CD4-positive, alpha-beta T cell treated with Interleukin-1 beta for 1 hour (primary cell): Measurements from ENCODE around the gene JAKMIP1.

Source experiments
- DNase-seq, 2 donors: peaks; one replicate each; pipeline ENCODE4 v3.0.0-alpha.2; 2020 to 2022

Gene JAKMIP1

DNA sequence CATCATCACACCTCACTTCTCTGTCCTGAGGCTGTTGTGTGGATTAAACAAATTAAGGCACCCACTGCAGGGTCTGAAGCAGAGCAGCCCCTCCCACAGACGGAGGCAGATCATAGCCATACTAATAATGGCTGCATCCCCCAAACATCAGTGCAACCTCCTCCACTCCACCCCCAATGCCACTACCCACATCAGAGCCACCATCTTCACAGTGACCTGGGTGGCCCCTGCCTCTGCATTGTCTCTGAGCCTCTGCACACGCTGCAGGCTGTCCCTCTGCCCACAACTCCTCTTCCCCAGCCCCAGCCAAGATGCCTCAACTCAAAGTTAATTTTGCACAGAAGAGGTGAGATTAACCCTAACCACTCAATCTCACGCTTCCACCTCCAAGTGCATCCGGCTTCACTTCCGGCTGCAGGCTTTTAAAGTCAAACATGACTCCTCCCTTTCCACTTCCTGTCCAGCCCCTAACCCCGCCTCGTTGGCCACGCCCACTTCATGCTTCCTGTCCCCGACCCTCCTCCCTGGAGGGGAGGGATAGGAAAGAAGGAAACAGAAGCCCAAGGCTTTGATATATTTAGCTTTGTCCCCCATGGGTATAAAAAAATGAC is 22.7 kb downstream of the JAKMIP1 start:
- peak; percentile 43 to 73 for DNase-seq

DNA sequence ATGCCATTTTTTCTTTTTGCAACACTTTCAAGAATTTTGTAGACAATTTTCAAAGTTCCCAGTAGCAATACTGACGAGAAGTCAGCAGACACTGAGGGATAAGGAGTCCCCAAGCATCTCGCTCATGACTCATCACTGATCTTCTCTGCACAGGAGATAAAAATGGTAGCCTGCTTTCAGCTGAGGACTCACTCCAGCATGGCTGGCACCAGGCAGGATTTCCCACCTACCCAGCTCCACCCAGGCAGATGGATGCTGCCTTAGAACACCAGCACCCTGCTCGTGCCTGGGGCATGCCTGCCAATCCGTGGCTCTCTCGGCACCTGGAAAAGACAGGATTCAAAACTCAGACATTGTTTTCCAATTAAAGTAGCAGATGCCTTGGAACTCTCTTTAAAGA is 24.9 kb downstream of the JAKMIP1 start:
- no peak for DNase-seq

DNA sequence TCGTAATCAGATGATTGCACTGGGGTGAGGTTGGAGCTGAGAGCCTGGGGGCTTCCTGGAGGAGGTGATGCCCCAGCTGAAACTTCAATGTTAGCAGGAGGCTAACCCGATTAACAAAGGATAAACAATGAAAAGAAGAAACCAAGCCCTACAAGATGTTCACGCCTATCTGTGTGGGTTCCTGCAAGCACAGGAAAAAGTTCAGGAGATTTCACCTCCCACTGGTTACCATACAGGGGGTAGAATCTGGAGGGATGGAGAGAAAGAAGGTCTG is 27.5 kb downstream of the JAKMIP1 start:
- DNase-seq = no peak

DNA sequence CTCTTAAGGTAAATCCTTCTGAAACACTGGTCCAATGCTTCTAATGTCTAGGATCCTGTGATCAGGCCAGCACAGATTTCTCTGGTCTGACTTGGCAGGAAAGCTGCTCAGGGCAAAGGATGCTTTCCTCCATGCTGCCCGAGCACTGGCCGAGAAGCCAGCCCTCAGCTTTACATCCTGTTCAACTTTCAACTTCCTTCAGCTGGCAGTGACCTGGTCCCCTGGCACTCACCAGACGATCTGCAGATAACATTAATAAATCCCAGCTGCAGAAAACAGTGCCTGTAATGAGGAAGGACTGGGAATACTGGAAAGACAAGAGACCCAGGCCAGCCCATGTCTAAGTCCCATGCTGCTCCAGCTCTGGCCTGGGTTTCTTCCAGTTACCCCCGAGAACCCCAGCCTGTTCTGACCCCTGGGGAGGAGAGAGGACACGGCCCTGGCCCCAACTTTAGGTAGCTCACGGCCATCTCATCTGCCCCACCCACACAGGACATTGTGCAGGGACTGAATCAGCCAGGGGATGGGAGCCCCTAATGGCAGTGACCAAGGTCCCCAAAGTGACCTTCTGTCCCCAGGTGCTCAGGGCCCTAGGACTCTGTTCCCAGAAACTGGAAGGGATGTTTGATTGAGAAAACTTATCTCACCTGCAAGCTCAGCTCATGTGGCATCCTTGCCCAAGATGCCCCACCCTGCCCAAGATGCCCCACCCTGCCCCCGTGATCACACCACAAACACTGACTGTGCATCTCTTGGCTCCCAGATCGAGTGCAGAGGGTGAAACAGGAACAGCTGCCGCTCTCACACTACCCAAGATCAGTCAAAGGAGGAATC is 28.0 kb downstream of the JAKMIP1 start:
- DNase-seq = peak in 1 of 2 donors; percentile 46

DNA sequence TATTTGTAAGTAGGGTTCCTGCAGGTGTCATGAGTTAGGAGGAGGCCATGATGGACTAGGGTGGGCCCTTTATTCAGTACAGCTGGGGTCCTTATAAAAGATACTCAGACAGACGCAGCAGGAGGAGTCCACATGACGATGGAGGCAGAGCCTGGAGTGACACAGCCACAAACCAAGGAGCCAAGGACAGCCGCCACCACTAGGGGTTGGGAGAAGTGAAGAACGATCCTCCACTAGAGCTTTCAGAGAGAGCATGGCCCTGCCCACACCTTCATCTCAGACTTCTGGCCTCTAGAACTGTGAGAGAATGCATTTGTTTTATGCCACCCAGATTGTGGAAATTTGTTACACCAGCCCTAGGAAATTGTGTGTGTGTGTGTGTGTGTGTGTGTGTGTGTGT is 31.1 kb downstream of the JAKMIP1 start:
- no peak for DNase-seq

DNA sequence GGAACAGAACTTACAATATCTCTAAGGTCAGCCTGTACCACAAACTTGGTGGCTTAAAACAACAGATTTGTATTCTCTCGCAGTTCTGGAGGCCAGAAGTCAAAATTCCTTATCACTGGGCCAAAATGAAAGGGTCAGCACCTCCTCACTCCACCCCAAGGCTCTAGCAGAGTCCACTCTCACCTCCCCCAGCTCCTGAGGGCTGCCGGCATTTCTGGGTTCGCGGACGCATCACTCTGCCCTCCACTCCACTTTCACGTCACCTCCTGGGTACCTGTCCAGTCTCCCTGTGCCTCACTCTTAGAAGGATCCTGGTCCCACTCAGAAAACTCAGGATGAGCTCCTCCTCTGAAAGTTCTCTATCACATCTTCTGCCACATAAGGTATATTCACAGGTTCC is 34.6 kb downstream of the JAKMIP1 start:
- no peak for DNase-seq

DNA sequence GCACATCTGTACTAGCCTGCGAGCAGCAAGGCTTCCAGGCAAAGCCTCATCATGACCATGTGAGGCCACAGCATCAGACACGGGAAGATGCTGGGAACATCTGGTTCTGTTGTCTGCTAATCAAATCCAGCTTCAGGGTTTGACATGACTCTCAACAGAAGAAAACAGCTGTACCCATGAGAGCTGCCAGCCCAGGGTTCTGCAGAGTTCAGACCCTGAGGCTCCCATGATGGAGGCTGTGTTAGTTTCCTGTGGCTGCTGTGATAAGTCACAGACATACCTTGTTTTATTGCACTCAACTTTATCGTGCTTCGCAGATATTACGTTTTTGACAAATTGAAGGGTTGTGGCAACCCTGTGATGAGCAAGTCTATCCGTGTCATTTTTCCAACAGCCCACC is 37.5 kb downstream of the JAKMIP1 start:
- no peak for DNase-seq

DNA sequence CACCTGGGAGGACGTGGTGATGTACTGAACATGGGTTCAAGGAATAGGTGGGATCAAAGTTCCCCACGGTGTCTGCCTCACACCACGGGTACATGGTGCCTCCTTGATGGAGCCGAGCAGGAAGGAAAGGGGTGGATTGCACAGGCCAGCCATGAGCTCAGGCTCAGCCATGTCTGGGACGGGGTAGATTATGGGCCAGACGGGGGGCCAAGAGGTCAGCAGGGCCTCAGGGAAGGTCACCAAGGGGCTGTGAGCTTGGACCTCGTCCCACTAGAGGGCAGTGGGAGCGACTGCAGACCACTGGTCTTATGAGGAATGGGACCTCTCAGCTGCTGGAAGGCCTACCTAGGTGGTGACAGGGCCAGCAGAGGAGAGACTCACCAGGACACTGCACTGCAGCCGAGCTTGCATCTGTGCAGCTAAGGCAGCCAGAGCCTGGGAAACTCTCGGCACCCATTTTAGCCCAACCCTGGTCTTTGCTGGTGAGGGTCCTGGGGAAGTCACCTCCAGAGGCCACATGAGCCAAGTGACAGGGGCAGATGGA is 38.4 kb downstream of the JAKMIP1 start:
- DNase-seq = no peak

DNA sequence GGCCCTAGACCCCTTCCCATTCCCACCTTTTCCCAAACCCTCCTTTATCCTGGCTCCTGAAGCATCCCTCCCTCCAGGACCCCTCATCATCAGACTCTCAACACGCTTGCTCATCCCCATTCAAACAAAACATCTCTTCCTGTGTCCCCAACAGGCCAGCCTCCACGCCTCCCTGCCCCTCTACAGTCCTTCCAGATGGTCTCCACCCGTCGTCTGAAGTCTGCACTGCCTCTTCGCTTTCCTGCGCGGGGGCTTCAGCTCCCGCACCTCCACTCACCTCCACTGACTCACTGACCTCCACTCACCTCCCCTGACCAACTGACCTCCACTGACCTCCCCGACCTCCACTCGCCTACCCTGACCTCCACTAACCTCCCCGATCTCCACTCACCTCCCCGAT is 39.8 kb downstream of the JAKMIP1 start:
- DNase-seq = no peak

DNA sequence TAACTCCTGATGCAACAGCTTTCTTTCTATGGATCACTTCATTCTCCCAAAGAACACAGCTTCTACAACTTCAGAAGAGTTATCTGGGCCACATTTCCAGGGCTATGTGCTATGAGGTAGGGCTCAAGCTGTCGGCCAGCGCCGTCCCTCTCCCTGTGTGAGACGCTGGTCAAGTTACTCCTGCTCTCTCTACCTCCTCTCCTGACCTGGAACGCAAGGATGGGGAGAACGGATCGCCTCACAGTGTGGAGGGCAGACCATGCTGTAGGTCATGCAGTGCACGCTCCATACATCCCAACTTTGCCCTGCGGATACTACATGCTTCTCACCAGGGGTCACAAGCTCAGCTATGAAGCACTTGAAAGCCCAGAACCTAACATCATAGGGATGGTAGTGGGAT is 42.4 kb downstream of the JAKMIP1 start:
- DNase-seq = no peak

DNA sequence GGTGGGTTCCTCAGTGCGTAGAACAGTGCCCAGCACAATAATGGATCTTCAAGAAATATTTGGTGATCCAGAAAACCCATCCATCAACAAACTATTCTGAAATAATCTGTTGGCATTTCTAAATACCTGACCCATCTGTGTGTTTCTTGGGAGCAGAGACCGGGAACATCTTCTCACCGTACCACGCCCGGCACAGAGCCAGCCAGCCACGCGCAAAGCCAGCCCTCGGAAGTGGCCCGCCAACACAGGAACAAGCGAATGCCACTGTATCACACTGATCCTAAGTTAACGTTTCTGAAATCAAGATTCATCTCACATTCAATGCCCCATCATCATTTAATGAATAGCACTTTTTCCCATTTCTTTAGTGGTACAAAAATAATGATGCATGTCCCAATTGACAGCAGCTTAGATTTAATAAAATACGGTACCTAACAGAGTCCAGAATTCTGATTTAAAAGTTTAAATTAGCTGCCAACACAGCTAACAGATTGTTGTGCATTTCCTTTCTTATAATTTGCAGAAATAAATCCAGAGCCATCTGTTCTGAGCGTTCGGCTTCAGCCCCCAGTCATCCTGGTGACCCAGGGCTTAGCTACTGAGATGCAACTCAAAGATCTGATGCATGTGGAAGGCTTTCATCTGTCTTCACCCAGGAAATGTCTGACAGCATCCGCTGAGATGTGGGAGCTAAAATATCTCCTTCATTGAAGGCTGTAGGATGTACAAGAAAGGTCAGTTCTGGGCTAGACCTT is 44.2 kb downstream of the JAKMIP1 start:
- no peak for DNase-seq

DNA sequence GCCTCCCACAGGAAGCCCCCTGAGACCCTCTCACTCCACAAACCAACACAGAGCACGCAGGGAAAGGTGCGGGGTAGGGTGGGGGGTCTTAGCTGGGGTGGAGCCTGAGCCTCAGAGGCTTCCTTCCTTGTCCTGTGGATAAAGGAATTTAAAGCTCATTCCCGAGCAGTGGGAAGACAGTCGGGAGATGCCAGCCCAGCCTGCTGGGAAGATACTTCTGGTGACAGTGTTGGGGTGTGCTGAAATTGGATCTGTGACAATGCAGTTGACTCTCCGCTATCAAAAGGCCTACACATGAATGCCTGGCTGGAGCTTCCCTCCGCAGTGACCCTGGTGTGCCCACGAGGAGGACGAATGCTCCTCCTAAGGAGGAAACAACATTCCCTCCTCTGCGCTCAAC is 45.5 kb downstream of the JAKMIP1 start:
- DNase-seq = no peak

DNA sequence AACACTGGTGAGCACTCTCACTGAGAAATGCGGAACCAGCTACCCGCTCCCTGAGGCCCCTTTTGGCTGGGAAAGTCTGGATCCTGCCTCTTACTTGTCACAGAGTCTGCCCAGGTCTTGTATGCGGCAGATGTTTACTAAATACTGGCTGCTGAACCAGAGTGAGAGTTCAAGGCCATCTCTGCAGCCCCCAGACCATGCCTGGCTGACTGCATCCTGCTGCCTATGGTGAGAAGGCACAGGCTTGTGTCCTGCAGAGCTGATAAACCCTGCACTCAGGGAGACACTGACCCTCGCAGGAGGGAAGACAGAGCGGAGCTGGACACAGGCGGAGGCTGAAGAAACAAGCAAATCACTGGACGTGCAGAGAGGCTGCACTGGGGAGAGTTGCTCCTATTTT is 46.5 kb downstream of the JAKMIP1 start:
- DNase-seq = no peak

DNA sequence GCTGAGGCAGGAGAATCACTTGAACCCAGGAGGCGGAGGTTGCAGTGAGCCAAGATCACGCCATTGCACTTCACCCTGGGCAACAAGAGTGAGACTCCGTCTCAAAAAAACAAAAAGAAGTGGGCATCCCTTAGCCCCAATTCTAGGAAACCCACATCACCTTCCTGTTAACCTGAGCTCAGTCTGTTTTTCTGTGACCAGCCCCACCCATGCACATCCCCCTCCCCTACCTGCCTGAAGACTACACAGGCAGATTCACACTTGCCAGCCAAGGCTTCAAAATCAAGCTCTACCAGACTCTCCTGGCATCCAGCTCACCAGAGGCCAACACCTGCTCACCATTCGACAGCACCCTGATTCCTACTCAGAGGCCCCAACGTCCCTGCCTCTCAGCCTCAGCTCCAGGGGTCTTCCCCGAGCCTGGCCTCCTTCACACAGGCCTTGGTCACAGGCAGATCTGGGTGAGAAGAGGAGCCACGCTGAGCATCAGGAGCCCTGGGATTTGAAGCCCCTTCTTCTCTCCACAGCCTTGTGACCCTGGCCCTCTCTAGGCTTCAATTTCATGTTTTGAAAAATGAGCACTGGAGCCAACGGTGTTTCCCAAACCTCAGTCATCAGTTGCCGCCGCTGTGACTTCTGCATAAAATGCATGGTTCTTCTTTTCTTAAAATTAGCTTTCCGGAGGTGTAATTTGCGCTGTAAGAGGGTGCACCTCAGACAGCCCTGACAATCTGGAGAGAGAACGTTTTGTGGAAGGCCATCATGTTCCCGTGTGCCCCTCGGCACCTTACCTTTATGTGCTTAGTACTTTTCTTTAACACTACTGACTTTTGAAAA is 47.3 kb downstream of the JAKMIP1 start:
- peak in 1 of 2 donors; percentile 14 for DNase-seq

DNA sequence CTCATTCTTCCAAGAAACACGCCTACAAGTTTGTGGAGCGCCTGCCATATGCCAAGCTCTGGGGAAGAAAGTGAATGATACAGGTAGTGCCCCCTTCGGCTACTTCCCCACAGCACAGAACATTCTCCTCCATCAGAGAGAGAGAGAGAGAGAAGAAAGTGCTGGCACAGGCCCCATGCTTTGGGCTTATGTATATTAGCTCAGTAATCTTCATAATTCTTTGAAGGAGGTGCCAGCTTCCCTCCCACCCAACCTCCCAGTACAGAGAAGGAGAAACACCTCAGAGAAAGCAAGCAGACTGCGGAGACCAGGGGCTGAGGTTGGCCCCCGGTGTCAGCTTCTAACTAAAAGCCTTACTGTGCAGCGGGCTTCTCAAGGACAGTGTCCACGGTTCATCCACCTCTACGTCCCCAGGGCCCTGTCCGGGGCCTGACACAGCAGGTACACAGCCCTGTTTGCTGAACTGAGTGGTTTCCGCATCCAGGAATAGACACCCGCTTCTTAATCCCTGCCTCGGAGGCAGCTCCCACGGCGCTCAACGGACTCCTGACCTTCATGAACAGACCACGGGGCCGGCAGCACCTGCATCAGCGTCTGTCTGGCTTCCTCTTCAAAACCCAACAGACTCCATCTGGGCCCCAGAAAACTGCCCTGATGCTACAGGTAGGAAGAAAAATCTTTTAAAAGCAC is 50.2 kb downstream of the JAKMIP1 start:
- no peak for DNase-seq

DNA sequence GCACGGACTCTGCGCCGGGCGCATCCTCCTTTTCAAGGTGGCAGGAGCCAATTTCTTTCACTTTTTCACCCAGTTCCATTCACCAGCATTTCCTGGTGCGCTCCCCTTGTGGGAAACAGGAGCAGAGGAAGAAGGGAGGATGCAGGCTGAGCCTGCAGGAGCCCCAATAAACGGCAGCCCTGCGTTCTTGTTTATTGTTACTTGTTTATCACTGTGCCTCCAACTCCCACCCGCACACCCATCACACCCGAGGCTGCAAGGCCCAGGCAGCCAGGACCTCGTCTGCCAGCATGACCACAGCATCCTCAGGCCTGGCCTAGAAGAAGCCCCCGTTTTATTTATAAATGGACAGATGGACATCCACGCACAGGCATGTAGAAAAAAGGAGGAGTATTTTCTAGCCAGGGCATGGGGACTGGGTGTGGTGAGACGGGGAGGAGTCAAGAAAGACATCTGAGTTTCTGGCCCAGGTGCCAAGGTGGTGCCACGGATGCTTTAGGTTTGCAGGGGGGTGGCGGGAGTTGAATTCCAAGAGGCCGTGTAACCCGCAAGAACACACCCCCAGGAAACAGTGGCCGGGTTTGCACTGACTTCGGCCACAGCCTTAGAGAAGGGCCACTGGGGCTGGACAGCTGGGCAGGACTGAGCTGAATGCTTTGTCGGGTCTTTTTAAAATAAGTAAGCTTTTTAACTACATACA is 51.7 kb downstream of the JAKMIP1 start:
- DNase-seq = no peak

DNA sequence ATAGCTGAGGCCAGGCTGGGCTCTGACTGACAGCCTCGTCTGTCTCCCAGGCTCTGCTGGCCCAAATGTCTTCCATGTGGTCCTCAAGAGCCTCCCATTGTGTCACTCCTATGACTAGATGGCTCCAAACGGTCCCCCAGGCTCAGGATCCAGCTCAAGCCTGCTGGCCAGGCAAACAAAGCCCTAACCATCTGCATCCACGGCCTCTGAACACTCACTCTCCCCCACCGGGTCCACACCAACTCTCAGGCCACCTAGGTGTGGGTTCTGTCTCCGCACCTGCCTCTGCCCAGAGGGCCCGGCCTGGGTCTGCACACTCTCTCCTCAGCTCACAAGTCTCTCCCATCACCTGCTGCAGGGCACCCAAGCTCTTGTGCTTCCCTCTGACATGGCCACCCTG is 52.9 kb downstream of the JAKMIP1 start:
- DNase-seq = no peak

DNA sequence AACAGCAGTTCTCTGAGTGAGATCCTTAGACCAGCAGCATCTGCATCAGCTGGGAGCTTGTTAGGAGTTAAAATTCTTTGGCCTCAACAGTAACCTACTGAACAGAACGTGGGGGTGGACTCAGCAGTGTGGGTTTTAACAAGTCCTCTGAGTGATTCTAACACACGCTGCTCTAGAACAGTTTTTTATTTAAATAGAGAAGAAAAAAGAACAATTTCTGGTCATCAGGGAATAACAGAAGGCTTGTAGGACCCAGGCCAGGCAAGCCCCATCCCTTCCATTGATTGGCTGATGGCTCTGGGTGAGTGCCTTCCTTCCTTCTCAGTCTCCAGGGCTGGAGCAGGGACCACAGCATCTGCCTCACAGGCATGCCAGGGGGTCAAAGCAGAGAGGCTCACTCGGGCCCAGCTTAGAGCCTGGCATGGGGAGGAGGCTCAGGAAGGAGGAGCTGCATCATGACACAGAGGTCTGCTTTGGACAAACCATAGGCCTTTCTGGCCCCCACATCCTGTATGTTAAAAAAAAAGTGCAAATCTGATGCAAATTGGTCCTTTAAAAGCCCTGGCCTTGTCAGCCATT is 56.7 kb downstream of the JAKMIP1 start:
- no peak for DNase-seq

DNA sequence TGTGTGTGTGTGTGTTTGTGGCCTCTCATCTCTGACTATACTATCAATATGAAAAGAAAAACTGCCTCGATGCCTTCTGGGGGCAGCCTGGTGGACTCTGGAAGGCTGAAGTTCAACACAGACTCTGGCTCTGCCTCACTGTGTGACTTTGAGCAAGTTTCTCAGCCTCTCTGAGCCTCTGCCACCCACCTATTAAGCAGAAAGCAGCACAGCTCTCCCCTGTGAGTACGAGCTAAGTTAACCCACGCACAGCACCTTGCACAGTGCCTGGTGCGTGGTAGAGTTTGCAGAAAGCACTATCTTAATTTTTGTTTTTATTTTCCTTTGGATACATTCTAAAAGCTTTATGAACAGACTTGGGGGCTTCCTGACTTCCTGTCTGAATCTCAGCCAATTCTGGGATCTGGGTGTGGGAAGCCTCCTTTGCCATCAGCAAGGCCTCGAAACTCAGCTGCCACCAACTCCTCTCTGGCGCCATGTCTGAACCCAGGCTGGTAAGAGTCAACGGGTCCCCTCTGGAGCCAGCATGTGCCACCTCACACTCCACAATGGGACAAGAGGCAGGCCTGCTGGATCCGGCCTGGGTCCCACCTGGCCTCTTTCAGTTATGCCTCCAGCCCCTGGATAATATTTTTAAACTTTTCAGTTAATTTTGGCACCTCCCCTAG is 57.3 kb downstream of the JAKMIP1 start:
- DNase-seq = no peak

DNA sequence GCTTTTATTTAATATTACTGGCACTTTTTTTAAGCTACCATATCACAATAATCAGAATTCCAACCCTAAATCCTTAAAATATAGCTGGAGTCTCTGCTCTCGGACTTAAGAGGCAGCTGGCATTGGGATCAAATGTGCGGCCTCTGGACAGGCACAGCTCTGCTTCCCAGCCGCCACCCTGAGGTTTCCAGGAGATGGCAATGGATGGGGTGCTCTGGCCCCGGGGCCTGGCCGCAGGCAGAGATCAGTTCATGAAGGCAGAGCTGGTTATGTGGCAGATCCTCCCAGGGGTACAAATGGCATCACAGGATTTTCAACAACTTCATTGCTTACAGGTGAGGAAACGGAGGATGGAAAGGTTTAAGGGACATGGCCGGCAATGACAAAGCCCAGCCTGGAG is 57.8 kb downstream of the JAKMIP1 start:
- no peak for DNase-seq

DNA sequence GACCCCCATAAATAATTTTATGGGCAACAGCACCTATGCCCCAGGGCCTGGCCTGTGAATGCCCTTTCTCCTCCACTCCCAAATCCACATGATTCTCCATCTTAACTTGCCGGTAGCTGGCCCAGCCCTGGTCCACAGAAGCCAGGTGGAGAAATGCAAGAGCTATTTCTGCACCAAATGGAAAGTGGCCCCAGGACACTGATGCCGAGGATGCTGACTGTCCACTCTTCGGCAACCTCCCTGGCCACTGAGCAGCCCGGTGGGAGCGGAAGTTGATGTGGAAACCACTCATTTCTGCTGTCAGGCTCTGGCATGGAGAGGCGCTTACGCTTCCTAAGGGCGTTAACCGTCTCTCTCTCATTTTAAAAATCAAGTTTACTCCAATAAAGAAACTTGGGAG is 58.8 kb downstream of the JAKMIP1 start:
- no peak for DNase-seq
